Spleen (tissue), 7 donors: Measurements from ENCODE around the gene HAPLN2.
A peak's percentile ranks its signal among the peaks of the same experiment; 100 is the strongest.

Source experiments
- POLR2A ChIP-seq, 3 donors: fragments of 450-650 bp; IDR thresholded peaks; one replicate each; pipeline ENCODE4 v1.5.1; 2017; ENCODE audit warnings: antibody characterized with exemption in 3 of 3, mild to moderate bottlenecking in 1 of 3
- POLR2AphosphoS5 ChIP-seq, 3 donors: sonication (generic); formaldehyde crosslinking; IDR thresholded peaks; one replicate each; pipeline ENCODE4 v1.5.1; 2017; ENCODE audit warnings: antibody characterized with exemption in 3 of 3
- TF ChIP-seq, protein P1 (sequence below), 11 experiments: fragments of 200-600 bp in 7 of 11; fragments of 450-650 bp in 4 of 11; sonication (generic) in 4 of 11; IDR thresholded peaks in 8 of 11; conservative IDR thresholded peaks in 3 of 11; 1 replicate in 7 of 11; 2 replicates in 4 of 11; pipeline versions ENCODE4 v1.4.0 to v1.8.0; 2016 to 2021; ENCODE audit warnings: antibody characterized with exemption in 11 of 11, inconsistent platforms in 4 of 11, mild to moderate bottlenecking in 1 of 11
- donor health status: DM: no; HTN: no; CAD: no; lungs with moderate emphysema.
- donor health status: DM: no; HTN: no; CAD: no.
- donor health status: DM: no; HTN: no; CAD: no.

- TF ChIP-seq, protein P1, sequence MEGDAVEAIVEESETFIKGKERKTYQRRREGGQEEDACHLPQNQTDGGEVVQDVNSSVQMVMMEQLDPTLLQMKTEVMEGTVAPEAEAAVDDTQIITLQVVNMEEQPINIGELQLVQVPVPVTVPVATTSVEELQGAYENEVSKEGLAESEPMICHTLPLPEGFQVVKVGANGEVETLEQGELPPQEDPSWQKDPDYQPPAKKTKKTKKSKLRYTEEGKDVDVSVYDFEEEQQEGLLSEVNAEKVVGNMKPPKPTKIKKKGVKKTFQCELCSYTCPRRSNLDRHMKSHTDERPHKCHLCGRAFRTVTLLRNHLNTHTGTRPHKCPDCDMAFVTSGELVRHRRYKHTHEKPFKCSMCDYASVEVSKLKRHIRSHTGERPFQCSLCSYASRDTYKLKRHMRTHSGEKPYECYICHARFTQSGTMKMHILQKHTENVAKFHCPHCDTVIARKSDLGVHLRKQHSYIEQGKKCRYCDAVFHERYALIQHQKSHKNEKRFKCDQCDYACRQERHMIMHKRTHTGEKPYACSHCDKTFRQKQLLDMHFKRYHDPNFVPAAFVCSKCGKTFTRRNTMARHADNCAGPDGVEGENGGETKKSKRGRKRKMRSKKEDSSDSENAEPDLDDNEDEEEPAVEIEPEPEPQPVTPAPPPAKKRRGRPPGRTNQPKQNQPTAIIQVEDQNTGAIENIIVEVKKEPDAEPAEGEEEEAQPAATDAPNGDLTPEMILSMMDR (IDR thresholded peaks at IDR 0.05 in 8 of 11, conservative IDR thresholded peaks at IDR 0.05 in 3 of 11) = peak; percentile 65 to 96 (median 90)
- TF ChIP-seq POLR2A (IDR thresholded peaks at IDR 0.05) (no peak), POLR2AphosphoS5 (IDR thresholded peaks at IDR 0.05) (peak in 2 of 3 donors; percentile 27 to 47)
Observed at GRCh38 chr1:156656806-156657740, 37.9 kb downstream of the HAPLN2 start.
